MCF 10A (cell line): ENCODE data around the gene LNPEP. TPM values are rescaled to one million over a fixed set of nuclear protein-coding genes. Genes with fewer than 3 reads are reported as not detected.

ENCODE experiments used
- BruUV-seq: library from RNA; stranded (reverse); fragments of 400-500 nt; replicated peaks from 2 replicates; lab custom pipeline; 2021; lab: Mats Ljungman, UMichigan
- CTCF ChIA-PET: fragments of 300-600 bp; sonication (Branson Sonifier 250); formaldehyde crosslinking; extraction: SDS; loops from one replicate; lab custom pipeline; 2021; ENCODE audit warnings: antibody characterized with exemption, inconsistent platforms; lab: Yijun Ruan, JAX
- POLR2A ChIA-PET: fragments of 300-600, 350-650 bp; sonication (Branson Sonifier 250); formaldehyde crosslinking; extraction: SDS; loops from one replicate; lab custom pipeline; 2020; ENCODE audit warnings: antibody characterized with exemption, inconsistent platforms; lab: Yijun Ruan, JAX
- DNase-seq: peaks from one replicate; pipeline ENCODE4 v3.0.0-alpha.2; 2018; ENCODE audit not compliant: unreplicated experiment
- H3K27ac Mint-ChIP-seq: one replicate; pipeline ENCODE4 v1.8.0; 2022; ENCODE audit warnings: mild to moderate bottlenecking, low read depth, mixed read lengths; ENCODE audit not compliant: unreplicated experiment
- H3K27me3 Mint-ChIP-seq: one replicate; pipeline ENCODE4 v1.8.0; 2022; ENCODE audit warnings: mixed read lengths; ENCODE audit not compliant: insufficient read depth, unreplicated experiment
- H3K36me3 Mint-ChIP-seq: one replicate; pipeline ENCODE4 v1.8.0; 2022; ENCODE audit warnings: mild to moderate bottlenecking, moderate library complexity, mixed read lengths; ENCODE audit not compliant: insufficient read depth, unreplicated experiment
- H3K4me1 Mint-ChIP-seq: one replicate; pipeline ENCODE4 v1.8.0; 2022; ENCODE audit warnings: mixed read lengths; ENCODE audit not compliant: insufficient read depth, unreplicated experiment
- H3K4me3 Mint-ChIP-seq: one replicate; pipeline ENCODE4 v1.8.0; 2022; ENCODE audit warnings: mild to moderate bottlenecking, moderate library complexity, mixed read lengths; ENCODE audit not compliant: unreplicated experiment
- H3K9me3 Mint-ChIP-seq: one replicate; pipeline ENCODE4 v1.8.0; 2022; ENCODE audit warnings: mixed read lengths; ENCODE audit not compliant: unreplicated experiment
- intact Hi-C: fragments of 100-400 bp; cut with micrococcal nuclease; formaldehyde crosslinking; loops from 2 replicates; pipeline ENCODE4 v1.14.1; 2022
- total RNA-seq: library from RNA; stranded (reverse); gene quantifications from 2 replicates; pipeline ENCODE4 v1.2.3, GENCODE V29; 2022
- TF ChIP-seq, protein P1 (sequence below): fragments of 200-600 bp; IDR thresholded peaks from one replicate; pipeline ENCODE4 v1.8.0; 2022; ENCODE audit warnings: antibody characterized with exemption, mild to moderate bottlenecking; ENCODE audit not compliant: unreplicated experiment

Gene LNPEP
- total RNA-seq, 1 experiment from 2014 or later, result 26.4 TPM

DNA sequence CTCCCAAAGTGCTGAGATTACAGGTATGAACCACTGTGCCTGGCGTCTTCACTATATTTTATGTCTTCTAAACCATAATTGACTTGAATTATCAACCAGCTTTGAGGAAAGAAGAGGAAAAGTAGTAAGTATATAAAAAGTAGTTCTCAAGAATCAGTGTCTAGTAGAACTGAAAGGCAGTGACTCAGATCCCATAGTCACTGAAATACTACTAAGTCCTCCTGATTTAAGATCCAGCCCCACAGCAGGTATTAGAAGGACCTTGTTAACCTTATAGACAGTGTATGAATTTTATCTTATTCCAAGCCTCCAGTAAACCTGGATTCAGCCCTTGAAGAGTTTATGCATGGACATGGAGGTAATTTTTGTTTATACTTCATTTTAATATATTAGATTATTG is 31.5 kb downstream of the LNPEP start:
- DNase-seq, result no peak
- Mint-ChIP-seq H3K27ac (peak overlapping the region; percentile 67), H3K4me1 (peaks cover 24% of the 10 kb centered on the region), H3K9me3 (no peaks in the 10 kb centered on the region), H3K4me3 (no peak overlapping the region), H3K27me3 (no peaks in the 10 kb centered on the region), H3K36me3 (no peaks in the 10 kb centered on the region)
- BruUV-seq, result no TSS peak
- intact Hi-C loops, result no loop called here
- ChIA-PET CTCF (interaction anchor here (0.9 to 1.4 kb wide), 2 partner anchors 31 to 194 kb away, joined by 3 to 4 read pairs; no protein-coding TSS in a partner anchor), POLR2A (interaction anchor here (1.7 kb wide), 1 partner anchor 30 kb away, joined by 8 read pairs; the partner anchor contains the start of gene LNPEP)
- TF ChIP-seq, protein P1, sequence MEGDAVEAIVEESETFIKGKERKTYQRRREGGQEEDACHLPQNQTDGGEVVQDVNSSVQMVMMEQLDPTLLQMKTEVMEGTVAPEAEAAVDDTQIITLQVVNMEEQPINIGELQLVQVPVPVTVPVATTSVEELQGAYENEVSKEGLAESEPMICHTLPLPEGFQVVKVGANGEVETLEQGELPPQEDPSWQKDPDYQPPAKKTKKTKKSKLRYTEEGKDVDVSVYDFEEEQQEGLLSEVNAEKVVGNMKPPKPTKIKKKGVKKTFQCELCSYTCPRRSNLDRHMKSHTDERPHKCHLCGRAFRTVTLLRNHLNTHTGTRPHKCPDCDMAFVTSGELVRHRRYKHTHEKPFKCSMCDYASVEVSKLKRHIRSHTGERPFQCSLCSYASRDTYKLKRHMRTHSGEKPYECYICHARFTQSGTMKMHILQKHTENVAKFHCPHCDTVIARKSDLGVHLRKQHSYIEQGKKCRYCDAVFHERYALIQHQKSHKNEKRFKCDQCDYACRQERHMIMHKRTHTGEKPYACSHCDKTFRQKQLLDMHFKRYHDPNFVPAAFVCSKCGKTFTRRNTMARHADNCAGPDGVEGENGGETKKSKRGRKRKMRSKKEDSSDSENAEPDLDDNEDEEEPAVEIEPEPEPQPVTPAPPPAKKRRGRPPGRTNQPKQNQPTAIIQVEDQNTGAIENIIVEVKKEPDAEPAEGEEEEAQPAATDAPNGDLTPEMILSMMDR, result no peak

DNA sequence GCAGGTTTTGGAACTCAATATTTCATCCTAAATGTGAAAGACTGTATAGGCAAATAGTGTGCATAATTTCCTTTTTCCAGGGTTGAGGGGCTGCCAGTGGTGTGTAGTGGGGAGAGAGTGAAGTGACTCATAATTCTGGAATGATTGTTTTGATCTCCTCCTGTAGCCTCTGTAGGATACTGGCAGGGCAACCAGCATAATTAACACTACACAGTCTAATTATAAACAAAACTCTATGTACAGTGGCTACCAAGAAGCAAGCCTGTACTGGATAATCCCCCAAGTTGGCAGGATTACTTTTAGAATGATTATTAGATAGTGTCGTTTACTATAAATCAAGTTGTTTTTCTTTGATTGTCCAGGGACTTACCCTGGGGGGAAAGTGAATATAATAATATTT is 32.2 kb downstream of the LNPEP start:
- no peaks in the 10 kb centered on the region for H3K36me3 Mint-ChIP-seq
- peak; percentile 42 for DNase-seq
- no peaks in the 10 kb centered on the region for H3K27me3 Mint-ChIP-seq
- peak overlapping the region; percentile 67 for H3K27ac Mint-ChIP-seq
- H3K4me1 Mint-ChIP-seq, result peaks cover 19% of the 10 kb centered on the region
- TF ChIP-seq, protein P1, result no peak
- CTCF ChIA-PET, result interaction anchor here (0.5 kb wide), 1 partner anchor 278 kb away, joined by 3 read pairs; no protein-coding TSS in a partner anchor
- intact Hi-C loops, result no loop called here
- BruUV-seq, result no TSS peak
- no peaks in the 10 kb centered on the region for H3K9me3 Mint-ChIP-seq
- POLR2A ChIA-PET, result no interaction called here
- H3K4me3 Mint-ChIP-seq, result no peak overlapping the region

DNA sequence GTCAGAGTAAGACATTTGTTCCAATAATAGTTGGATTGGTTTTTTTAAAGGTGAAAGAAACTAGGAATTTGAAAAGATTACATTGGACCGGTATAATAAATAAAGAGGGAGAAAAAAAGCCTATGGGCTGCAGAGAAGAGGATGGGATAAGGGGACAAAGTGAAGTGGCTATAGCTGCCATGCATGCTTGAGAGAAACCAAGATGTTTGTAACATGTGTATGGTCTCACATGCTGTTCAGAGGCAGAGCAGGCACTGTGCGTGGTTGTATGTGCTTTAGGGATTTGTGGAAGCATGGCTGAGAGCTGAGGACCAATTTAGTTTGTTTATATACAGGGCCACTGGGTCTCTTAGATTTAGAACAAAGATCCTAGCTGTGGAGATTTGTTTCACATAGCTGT is 32.7 kb downstream of the LNPEP start:
- TF ChIP-seq, protein P1, result no peak
- no TSS peak for BruUV-seq
- H3K36me3 Mint-ChIP-seq, result no peaks in the 10 kb centered on the region
- no peak for DNase-seq
- no peaks in the 10 kb centered on the region for H3K27me3 Mint-ChIP-seq
- peaks cover 19% of the 10 kb centered on the region for H3K4me1 Mint-ChIP-seq
- intact Hi-C loops, result no loop called here
- no peaks in the 10 kb centered on the region for H3K9me3 Mint-ChIP-seq
- H3K27ac Mint-ChIP-seq, result peak overlapping the region; percentile 67
- POLR2A ChIA-PET, result no interaction called here
- no peak overlapping the region for H3K4me3 Mint-ChIP-seq
- CTCF ChIA-PET, result interaction anchor here (0.5 to 1.0 kb wide), 4 partner anchors 32 to 626 kb away, joined by 3 to 5 read pairs (median 3); partner anchors contain the start of gene LNPEP

DNA sequence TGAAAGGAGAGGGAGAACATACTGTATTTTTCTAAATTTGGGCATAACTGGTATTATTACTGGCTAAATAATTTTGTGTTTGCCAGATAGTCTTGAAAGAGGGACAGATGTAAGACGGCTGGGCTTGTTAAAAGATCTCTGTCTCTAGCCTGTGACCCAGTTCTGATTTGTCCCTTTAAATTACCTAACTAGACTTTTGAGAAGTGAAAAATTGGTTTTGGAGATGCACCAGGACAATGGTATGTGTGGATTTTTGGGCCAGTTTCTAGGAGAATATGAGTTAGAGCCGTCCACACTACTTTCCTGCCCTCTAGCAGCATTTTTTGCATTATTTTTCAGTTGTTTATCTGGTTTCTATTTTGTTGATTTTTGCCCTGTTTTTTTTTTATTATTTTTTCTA is 33.5 kb downstream of the LNPEP start:
- Mint-ChIP-seq H3K36me3 (no peaks in the 10 kb centered on the region), H3K27me3 (no peaks in the 10 kb centered on the region), H3K4me1 (peaks cover 19% of the 10 kb centered on the region), H3K27ac (no peak overlapping the region), H3K9me3 (no peaks in the 10 kb centered on the region), H3K4me3 (no peak overlapping the region)
- ChIA-PET POLR2A (no interaction called here), CTCF (interaction anchor here (0.6 to 1.0 kb wide), 3 partner anchors 33 to 626 kb away, joined by 3 to 5 read pairs (median 3); partner anchors contain the start of gene LNPEP)
- DNase-seq, result no peak
- BruUV-seq, result no TSS peak
- TF ChIP-seq, protein P1, result no peak
- intact Hi-C loops, result no loop called here
